K562 (cell line): ENCODE measurements around the gene CBLIF. TPM values are rescaled to one million over a fixed set of nuclear protein-coding genes. Genes with fewer than 3 reads are reported as not detected.

ENCODE experiments used
- ATAC-seq: fragments of 200-7000 bp; cut with Tn5 transposase; 3 replicates; pipeline ENCODE4 v1.9.1; 2020; ENCODE audit warnings: moderate library complexity
- BruUV-seq: library from RNA; stranded (reverse); fragments of 400-500 nt; replicated peaks from 2 replicates; lab custom pipeline; 2021; lab: Mats Ljungman, UMichigan
- CTCF ChIA-PET: fragments of 300-600 bp; formaldehyde crosslinking; extraction: SDS; loops from one replicate; lab custom pipeline; 2021; ENCODE audit warnings: low intra/inter-chr PET ratio; lab: Yijun Ruan, JAX
- POLR2A ChIA-PET: fragments of 300-600, 350-650 bp; sonication (Branson Sonifier 250); formaldehyde crosslinking; extraction: SDS; loops from one replicate; lab custom pipeline; 2021; ENCODE audit warnings: antibody characterized with exemption, inconsistent platforms; lab: Yijun Ruan, JAX
- DNase-seq, 4 experiments: peaks; one replicate each; pipeline versions ENCODE4 v3.0.0 to v3.0.0-alpha.2; 2011 to 2018; ENCODE audit warnings: low spot score in 3 of 4, mixed read lengths in 3 of 4; ENCODE audit errors: extremely low read depth in 1 of 4
- FAIRE-seq: peaks from 2 replicates; lab custom pipeline; 2011; peaks lifted over from hg19 to GRCh38; lab: Jason Lieb, UNC
- H2AFZ ChIP-seq: 2 replicates; pipeline ENCODE4 v1.6.0; 2011; ENCODE audit warnings: low read depth, low read length, control low read depth, inconsistent platforms
- H3K27ac ChIP-seq: fragments of 200-600 bp; 3 replicates; pipeline ENCODE4 v1.8.0; 2011; ENCODE audit warnings: low read depth, mild to moderate bottlenecking, control low read depth, inconsistent platforms, low read length, moderate library complexity, mixed read lengths; ENCODE audit errors: extremely low read depth
- H3K27me3 ChIP-seq, 2 experiments: fragments of 300-600 bp in 1 of 2; 2 replicates in 1 of 2; 3 replicates in 1 of 2; pipeline versions ENCODE4 v1.6.0 to v1.8.0; 2011; ENCODE audit warnings: inconsistent platforms in 2 of 2, low read length in 2 of 2, mild to moderate bottlenecking in 1 of 2, mixed read lengths in 1 of 2, moderate library complexity in 1 of 2; ENCODE audit not compliant: control insufficient read depth in 2 of 2, insufficient read depth in 2 of 2
- H3K36me3 ChIP-seq: fragments of 300-600 bp; 3 replicates; pipeline ENCODE4 v1.8.0; 2011; ENCODE audit warnings: mild to moderate bottlenecking, low read length, inconsistent platforms; ENCODE audit not compliant: control insufficient read depth, insufficient read depth
- H3K4me1 ChIP-seq, 2 experiments: fragments of 200-600 bp in 1 of 2; replicated peaks in 1 of 2; 2 replicates in 1 of 2; 3 replicates in 1 of 2; pipeline versions ENCODE4 v1.5.1 to v1.8.0; 2011; ENCODE audit warnings: inconsistent platforms in 2 of 2, low read length in 2 of 2, mild to moderate bottlenecking in 1 of 2, mixed read lengths in 1 of 2, moderate library complexity in 1 of 2; ENCODE audit not compliant: control insufficient read depth in 2 of 2, insufficient read depth in 2 of 2
- H3K4me2 ChIP-seq: 2 replicates; pipeline ENCODE4 v1.6.1; 2011; ENCODE audit warnings: low read length, control low read depth, inconsistent platforms, mixed read lengths; ENCODE audit not compliant: insufficient read depth
- H3K4me3 ChIP-seq: fragments of 200-600 bp; sonication (generic), shearing (Covaris generic); 2 replicates; pipeline ENCODE4 v1.5.1; 2016; ENCODE audit warnings: control low read depth, inconsistent platforms
- H3K79me2 ChIP-seq: fragments of 200-600 bp; 3 replicates; pipeline ENCODE4 v1.8.0; 2011; ENCODE audit warnings: low read length, inconsistent platforms; ENCODE audit not compliant: control insufficient read depth, insufficient read depth
- H3K9ac ChIP-seq, 2 experiments: 2 replicates each; pipeline versions ENCODE4 v1.6.0 to v1.6.1; 2011; ENCODE audit warnings: low read depth in 2 of 2, low read length in 2 of 2, control low read depth in 1 of 2, inconsistent platforms in 1 of 2, mild to moderate bottlenecking in 1 of 2, mixed read lengths in 1 of 2; ENCODE audit not compliant: insufficient read depth in 1 of 2
- H3K9me1 ChIP-seq: one replicate; pipeline ENCODE4 v1.6.0; 2011; ENCODE audit warnings: inconsistent platforms, mild to moderate bottlenecking, low read length, moderate library complexity; ENCODE audit not compliant: control insufficient read depth, insufficient read depth
- H3K9me3 ChIP-seq: replicated peaks from 2 replicates; pipeline ENCODE4 v1.5.1; 2011; ENCODE audit warnings: low read depth, low read length, inconsistent platforms; ENCODE audit not compliant: control insufficient read depth, insufficient read depth
- H4K20me1 ChIP-seq: replicated peaks from 2 replicates; pipeline ENCODE4 v1.6.1; 2011; ENCODE audit warnings: low read length, inconsistent platforms, mixed read lengths; ENCODE audit not compliant: control insufficient read depth, insufficient read depth
- ERF ChIP-seq: fragments of 450-650 bp; formaldehyde crosslinking; IDR thresholded peaks from 2 replicates; pipeline ENCODE4 v1.4.0; 2020; ENCODE audit warnings: mild to moderate bottlenecking, mixed read lengths
- GTF3C2 ChIP-seq: IDR thresholded peaks from 3 replicates; pipeline ENCODE4 v1.6.1; 2011; ENCODE audit warnings: borderline replicate concordance, mild to moderate bottlenecking, moderate library complexity; ENCODE audit not compliant: insufficient read length; ENCODE audit errors: extremely low read depth
- HNRNPLL ChIP-seq: fragments of 200-400 bp; formaldehyde crosslinking; IDR thresholded peaks from 2 replicates; pipeline ENCODE4 v1.6.1; 2017; ENCODE audit warnings: low read length, low read depth, mild to moderate bottlenecking; ENCODE audit not compliant: poor library complexity, severe bottlenecking
- MAFF ChIP-seq: IDR thresholded peaks from 2 replicates; pipeline ENCODE4 v1.6.1; 2012; ENCODE audit warnings: low read length, improper control_type of control experiment
- MEIS2 ChIP-seq: fragments of 450-650 bp; IDR thresholded peaks from 2 replicates; pipeline ENCODE4 v1.6.1; 2014; ENCODE audit warnings: mild to moderate bottlenecking; ENCODE audit not compliant: partially characterized antibody
- OTX1 ChIP-seq: fragments of 450-650 bp; formaldehyde crosslinking; IDR thresholded peaks from 2 replicates; pipeline ENCODE4 v1.4.0; 2022; ENCODE audit warnings: mild to moderate bottlenecking
- RNF219 ChIP-seq: fragments of 250-450 bp; sonication (Bioruptor Pico); IDR thresholded peaks from 2 replicates; pipeline ENCODE4 v1.5.0; 2022; ENCODE audit warnings: mild to moderate bottlenecking
- TRIM24 ChIP-seq, 2 experiments: fragments of 450-650 bp; IDR thresholded peaks; 2 replicates each; pipeline ENCODE4 v1.6.1; 2016
- ZBTB5 ChIP-seq: fragments of 450-650 bp; IDR thresholded peaks from 2 replicates; pipeline ENCODE4 v1.6.1; 2017; ENCODE audit warnings: antibody characterized with exemption
- ZFP36 ChIP-seq: fragments of 150-350 bp; IDR thresholded peaks from 2 replicates; pipeline ENCODE4 v1.6.1; 2018; ENCODE audit warnings: low read length, low read depth; ENCODE audit not compliant: partially characterized antibody
- ZNF143 ChIP-seq: sonication (generic); formaldehyde crosslinking; IDR thresholded peaks from 2 replicates; pipeline ENCODE4 v1.9.0; 2022; ENCODE audit warnings: mild to moderate bottlenecking, missing genetic modification reagents
- ZNF232 ChIP-seq: sonication (generic); formaldehyde crosslinking; IDR thresholded peaks from 2 replicates; pipeline ENCODE4 v1.8.0; 2022; ENCODE audit warnings: mild to moderate bottlenecking, missing genetic modification reagents
- WGBS: fragments of 100-300 bp; shearing (Covaris generic); methylation state at CpG from one replicate; pipeline ENCODE4 v1.1.6; 2016; ENCODE audit warnings: low coverage, mixed read lengths; ENCODE audit not compliant: insufficient coverage; ENCODE audit errors: missing lambda C conversion rate; 5-methylcytosine and 5-hydroxymethylcytosine counted together
- in situ Hi-C: fragments of 300-500 bp; cut with MboI; formaldehyde crosslinking; loops from 4 replicates; pipeline ENCODE4 v1.15.0; 2018; ENCODE audit warnings: inconsistent platforms, mixed read lengths
- intact Hi-C: fragments of 100-400 bp; cut with micrococcal nuclease; formaldehyde crosslinking; loops from 2 replicates; pipeline ENCODE4 v1.14.2; 2022
- polyA plus RNA-seq, 8 experiments: library from polyadenylated mRNA; depleted of rRNA in 4 of 8; stranded (reverse) in 5 of 8; unstranded in 3 of 8; fragments of >200 nt; fragmentation: Nextera tagmentation in 2 of 8; fragmentation: Illumina TruSeq in 1 of 8; extraction: Ambion mirVana in 2 of 8; extraction: Trizol in 1 of 8; gene quantifications; 2 replicates each; pipeline versions ENCODE4 v1.2.1 to v1.2.3, GENCODE V29; 2011 to 2014; ENCODE audit warnings: inconsistent platforms in 1 of 8, missing spikeins in 1 of 8
- total RNA-seq, 7 experiments: library from RNA; depleted of rRNA in 6 of 7; stranded (reverse); fragments of >200 nt in 6 of 7; fragmentation: Illumina TruSeq in 2 of 7; extraction: Trizol in 2 of 7; gene quantifications; 2 replicates each; pipeline versions ENCODE4 v1.2.1 to v1.2.3, GENCODE V29; 2011 to 2021; ENCODE audit warnings: low replicate concordance in 1 of 7

Gene CBLIF
- total and polyA plus RNA-seq, 9 of the 15 experiments (the other 6 are each of a cell fraction or from before 2014, with no cell fraction given) = 0.07 to 0.83 (median 0.54) TPM

GRCh38 chr11:59810189-59810910 is 34.9 kb downstream of the CBLIF start, which contains the start of gene MRPL16 (continued):
- TF ChIP-seq GTF3C2 (no peak), TRIM24 (IDR thresholded peaks at IDR 0.05) (peak in 1 of 2 experiments; percentile 100; a peak in 2 of 4 replicates), HNRNPLL (peak; percentile 66)

- POLR2A ChIA-PET = interaction anchor here (0.7 to 0.8 kb wide), 2 partner anchors 51 to 166 kb away, joined by 3 to 4 read pairs; no protein-coding TSS in a partner anchor
- intact Hi-C loops = no loop called here
- TF ChIP-seq OTX1 (CRISPR knock-in tag) (peak; percentile 71; the same call in 1 of the 2 replicates), MAFF (no peak), ZNF143 (CRISPR knock-in tag) (no peak), ZBTB5 (no peak), ZNF232 (CRISPR knock-in tag) (no peak), ERF (0 out of 2 replicates have a peak, but pooled peaks have one; percentile 23), RNF219 (no peak), MEIS2 (no peak), ZFP36 (no peak)
These were observed 38.2 kb downstream of the CBLIF start for GRCh38 chr11:59807047-59807610.

More at GRCh38 chr11:59807047-59807610, 38.2 kb downstream of the CBLIF start:
- Histone ChIP-seq H3K4me2 (no peak overlapping the region), H2AFZ (no peak overlapping the region), H3K27me3 (no peaks in the 10 kb centered on the region), H3K4me1 (peaks cover 5 to 7% of the 10 kb centered on the region in 2 experiments; a peak in 4 of 5 replicates), H3K27ac (no peak overlapping the region), H3K4me3 (no peak overlapping the region), H3K79me2 (peaks cover 37% of the 10 kb centered on the region), H3K9me3 (no peaks in the 10 kb centered on the region), H3K9me1 (no peaks in the 10 kb centered on the region), H4K20me1 (no peaks in the 10 kb centered on the region), H3K9ac (no peak overlapping the region), H3K36me3 (peaks cover 67% of the 10 kb centered on the region)
- CTCF ChIA-PET = no interaction called here
- BruUV-seq = no TSS peak
- 63% methylated on average over 1 of the region's 1 CpG for WGBS
- in situ Hi-C loops = no loop called here
- FAIRE-seq (no peak), ATAC-seq (no peak), DNase-seq (no peak)
